PC-9 (cell line): ENCODE measurements around the gene MOGAT1.

ENCODE experiments used
- EZH2 ChIP-seq: fragments of 200-600 bp; sonication (generic); IDR thresholded peaks from 2 replicates; pipeline ENCODE4 v1.8.0; 2017; ENCODE audit warnings: antibody characterized with exemption, low read depth
- TF ChIP-seq, protein P1 (sequence below): fragments of 200-600 bp; sonication (generic); conservative IDR thresholded peaks from 2 replicates; pipeline ENCODE4 v1.6.1; 2017; ENCODE audit warnings: mixed run types, antibody characterized with exemption, mild to moderate bottlenecking, moderate library complexity

DNA sequence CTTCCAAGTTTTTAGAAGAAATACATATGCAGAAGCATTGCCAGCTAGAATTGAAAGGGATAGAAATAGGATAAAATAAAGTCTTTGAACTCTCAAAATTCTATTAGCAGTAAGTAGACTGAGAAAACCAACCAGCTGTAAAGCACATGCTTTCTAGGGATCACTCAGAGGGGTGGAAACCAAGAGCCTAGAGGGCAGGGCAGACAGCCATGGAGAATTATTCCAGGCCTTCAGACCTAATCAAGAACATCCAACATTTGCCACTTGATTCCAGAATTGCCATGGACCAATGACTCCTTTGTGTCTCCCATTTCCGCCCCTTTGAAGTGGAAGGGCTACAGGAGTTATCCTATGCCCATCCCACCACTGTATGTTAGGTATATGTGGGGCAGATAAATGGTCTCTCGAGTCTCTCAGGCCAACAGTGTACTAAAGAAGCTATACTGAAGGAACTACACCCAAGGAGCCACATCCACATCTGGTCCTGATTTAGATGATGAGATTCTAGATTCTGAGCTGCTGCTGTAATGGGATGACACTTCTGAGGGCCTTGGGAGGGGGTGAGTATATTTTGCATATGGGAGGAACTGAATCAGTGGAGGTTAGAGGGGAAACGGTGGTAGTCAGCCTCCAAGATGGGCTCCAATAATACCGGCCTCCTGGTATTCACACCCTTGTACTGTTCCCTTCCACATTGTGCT is 19.6 kb upstream of the MOGAT1 start:
- TF ChIP-seq, protein P1, sequence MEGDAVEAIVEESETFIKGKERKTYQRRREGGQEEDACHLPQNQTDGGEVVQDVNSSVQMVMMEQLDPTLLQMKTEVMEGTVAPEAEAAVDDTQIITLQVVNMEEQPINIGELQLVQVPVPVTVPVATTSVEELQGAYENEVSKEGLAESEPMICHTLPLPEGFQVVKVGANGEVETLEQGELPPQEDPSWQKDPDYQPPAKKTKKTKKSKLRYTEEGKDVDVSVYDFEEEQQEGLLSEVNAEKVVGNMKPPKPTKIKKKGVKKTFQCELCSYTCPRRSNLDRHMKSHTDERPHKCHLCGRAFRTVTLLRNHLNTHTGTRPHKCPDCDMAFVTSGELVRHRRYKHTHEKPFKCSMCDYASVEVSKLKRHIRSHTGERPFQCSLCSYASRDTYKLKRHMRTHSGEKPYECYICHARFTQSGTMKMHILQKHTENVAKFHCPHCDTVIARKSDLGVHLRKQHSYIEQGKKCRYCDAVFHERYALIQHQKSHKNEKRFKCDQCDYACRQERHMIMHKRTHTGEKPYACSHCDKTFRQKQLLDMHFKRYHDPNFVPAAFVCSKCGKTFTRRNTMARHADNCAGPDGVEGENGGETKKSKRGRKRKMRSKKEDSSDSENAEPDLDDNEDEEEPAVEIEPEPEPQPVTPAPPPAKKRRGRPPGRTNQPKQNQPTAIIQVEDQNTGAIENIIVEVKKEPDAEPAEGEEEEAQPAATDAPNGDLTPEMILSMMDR = no peak
- TF ChIP-seq EZH2 = no peak
